Posterior vena cava (tissue), 2 donors: ENCODE results near the gene POLR1A. TPM values are rescaled to one million over a fixed set of nuclear protein-coding genes. Genes with fewer than 3 reads are reported as not detected.

Experiments used
- total RNA-seq, 2 donors: library from RNA; stranded (reverse); fragmentation: NEBNext Ultra II Directional; extraction: Animal tissue kit (Norgen Biotek cat#: 25700); gene quantifications; one replicate each; pipeline ENCODE4 v1.2.1, GENCODE V29; 2021
- donor health status: DM: yes; HTN: yes; CAD: no.
- donor health status: DM: yes; HTN: yes; CAD: no.

POLR1A gene
- total RNA-seq, 2 donors from 2014 or later = 29.8 to 32.3 TPM

Other genes with a start within 250 kb of the POLR1A start
- 10 to 100 TPM; 20.4 to 23.5 TPM for gene ST3GAL5, start 216.9 kb downstream of the POLR1A start, total RNA-seq
- gene PTCD3, start 349 bp upstream of the POLR1A start, total RNA-seq = 10 to 100 TPM; 50.7 to 58.5 TPM
- 10 to 100 TPM; 67.6 to 73.7 TPM for gene IMMT, start 89.6 kb upstream of the POLR1A start, total RNA-seq
- 10 to 100 TPM; 30.8 to 39.4 TPM for gene MRPL35, start 93.6 kb upstream of the POLR1A start, total RNA-seq
- 10 to 100 TPM; 48.4 to 55.2 TPM for gene REEP1, start 231.7 kb upstream of the POLR1A start, total RNA-seq